Activated T-cell treated with anti-CD3 and anti-CD28 coated beads, Interleukin-2, amount 50 U/mL, for 72 hours (primary cell): ENCODE measurements around the gene ANKS1A. TPM values are rescaled to one million over a fixed set of nuclear protein-coding genes. Genes with fewer than 3 reads are reported as not detected.
A peak's percentile ranks its signal among the peaks of the same experiment; 100 is the strongest.
"Not testable (repeated sequence)": the region's sequence is repeated elsewhere in the genome, so short reads cannot be mapped to it uniquely, and the experiment has no call there.

ENCODE experiments used
- ATAC-seq, 2 donors: fragments of 150-1000 bp; cut with Tn5 transposase; replicated peaks in 1 of 2; 2 replicates each; pipeline ENCODE4 v1.10.0; 2021; ENCODE audit warnings: moderate library complexity in 2 of 2, mild to moderate bottlenecking in 1 of 2
- DNase-seq, 2 donors: peaks; one replicate each; pipeline ENCODE4 v3.0.0; 2021 to 2022; ENCODE audit warnings: mixed read lengths in 1 of 2
- H3K27ac Mint-ChIP-seq: one replicate; pipeline ENCODE4 v1.8.0; 2022; ENCODE audit warnings: mild to moderate bottlenecking, moderate library complexity, mixed read lengths
- H3K27me3 Mint-ChIP-seq: one replicate; pipeline ENCODE4 v1.8.0; 2022; ENCODE audit warnings: low read depth, mixed read lengths
- H3K36me3 Mint-ChIP-seq, 2 donors: one replicate each; pipeline ENCODE4 v1.8.0; 2022; ENCODE audit warnings: mixed read lengths in 2 of 2, mild to moderate bottlenecking in 1 of 2; ENCODE audit not compliant: insufficient read depth in 2 of 2
- H3K4me1 Mint-ChIP-seq: one replicate; pipeline ENCODE4 v1.8.0; 2022; ENCODE audit warnings: low read depth, mixed read lengths
- H3K4me3 Mint-ChIP-seq, 2 donors: one replicate each; pipeline ENCODE4 v1.8.0; 2022; ENCODE audit warnings: mild to moderate bottlenecking in 2 of 2, mixed read lengths in 2 of 2, moderate library complexity in 2 of 2
- H3K9me3 Mint-ChIP-seq, 2 donors: one replicate each; pipeline ENCODE4 v1.8.0; 2022; ENCODE audit warnings: mixed read lengths in 2 of 2
- total RNA-seq, 2 donors: library from RNA; stranded (reverse); gene quantifications; one replicate each; pipeline ENCODE4 v1.2.3, GENCODE V29; 2022

The ANKS1A gene, protein sequence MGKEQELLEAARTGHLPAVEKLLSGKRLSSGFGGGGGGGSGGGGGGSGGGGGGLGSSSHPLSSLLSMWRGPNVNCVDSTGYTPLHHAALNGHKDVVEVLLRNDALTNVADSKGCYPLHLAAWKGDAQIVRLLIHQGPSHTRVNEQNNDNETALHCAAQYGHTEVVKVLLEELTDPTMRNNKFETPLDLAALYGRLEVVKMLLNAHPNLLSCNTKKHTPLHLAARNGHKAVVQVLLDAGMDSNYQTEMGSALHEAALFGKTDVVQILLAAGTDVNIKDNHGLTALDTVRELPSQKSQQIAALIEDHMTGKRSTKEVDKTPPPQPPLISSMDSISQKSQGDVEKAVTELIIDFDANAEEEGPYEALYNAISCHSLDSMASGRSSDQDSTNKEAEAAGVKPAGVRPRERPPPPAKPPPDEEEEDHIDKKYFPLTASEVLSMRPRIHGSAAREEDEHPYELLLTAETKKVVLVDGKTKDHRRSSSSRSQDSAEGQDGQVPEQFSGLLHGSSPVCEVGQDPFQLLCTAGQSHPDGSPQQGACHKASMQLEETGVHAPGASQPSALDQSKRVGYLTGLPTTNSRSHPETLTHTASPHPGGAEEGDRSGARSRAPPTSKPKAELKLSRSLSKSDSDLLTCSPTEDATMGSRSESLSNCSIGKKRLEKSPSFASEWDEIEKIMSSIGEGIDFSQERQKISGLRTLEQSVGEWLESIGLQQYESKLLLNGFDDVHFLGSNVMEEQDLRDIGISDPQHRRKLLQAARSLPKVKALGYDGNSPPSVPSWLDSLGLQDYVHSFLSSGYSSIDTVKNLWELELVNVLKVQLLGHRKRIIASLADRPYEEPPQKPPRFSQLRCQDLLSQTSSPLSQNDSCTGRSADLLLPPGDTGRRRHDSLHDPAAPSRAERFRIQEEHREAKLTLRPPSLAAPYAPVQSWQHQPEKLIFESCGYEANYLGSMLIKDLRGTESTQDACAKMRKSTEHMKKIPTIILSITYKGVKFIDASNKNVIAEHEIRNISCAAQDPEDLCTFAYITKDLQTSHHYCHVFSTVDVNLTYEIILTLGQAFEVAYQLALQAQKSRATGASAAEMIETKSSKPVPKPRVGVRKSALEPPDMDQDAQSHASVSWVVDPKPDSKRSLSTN
- total RNA-seq: 1 to 10 TPM; 9.2 to 9.6 TPM

DNA sequence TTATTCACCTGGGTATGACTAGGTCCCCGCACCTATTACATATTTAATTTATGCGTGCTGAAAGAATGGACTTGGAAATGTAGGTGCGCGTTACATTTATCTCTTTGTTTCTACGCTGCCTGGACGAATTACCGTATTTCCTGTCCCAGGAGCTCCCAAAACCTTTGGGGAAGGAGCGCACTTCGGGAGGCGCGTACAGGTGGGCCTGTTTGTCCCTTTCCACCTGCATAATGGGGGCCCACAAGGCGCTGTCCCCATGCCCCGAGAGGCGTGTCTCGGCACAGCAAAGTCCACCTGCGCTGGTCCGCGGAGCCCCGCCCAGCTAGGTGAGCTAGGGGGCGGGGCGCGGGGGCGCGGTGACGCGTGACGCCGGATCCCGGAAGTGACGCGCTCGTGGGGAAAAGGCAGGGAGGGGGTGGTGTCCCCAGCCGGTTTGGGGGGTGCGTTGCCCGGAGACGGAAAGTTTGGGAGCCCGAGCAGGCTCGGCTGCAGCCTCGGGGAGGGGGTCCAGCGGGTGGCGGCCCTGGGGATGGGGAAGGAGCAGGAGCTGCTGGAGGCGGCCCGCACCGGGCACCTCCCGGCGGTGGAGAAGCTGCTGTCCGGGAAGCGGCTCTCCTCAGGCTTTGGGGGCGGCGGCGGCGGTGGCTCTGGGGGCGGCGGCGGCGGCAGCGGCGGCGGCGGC is at the start of gene ANKS1A:
Gene ANKS1A, plus strand, starts transcription at position 382 of the 682 bp plus-strand sequence. Its CDS starts 148 bp downstream, at position 530.
- peaks cover 2% of the 10 kb centered on the region in 2 donors for H3K9me3 Mint-ChIP-seq
- H3K4me1 Mint-ChIP-seq: peaks cover 36% of the 10 kb centered on the region
- ATAC-seq (peak; percentile 81 to 85), DNase-seq (peak; percentile 91 to 95)
- H3K27ac Mint-ChIP-seq: peak within 1 kb of the TSS; percentile 100
- H3K4me3 Mint-ChIP-seq: peak within 1 kb of the TSS; percentile 99 to 100
- H3K36me3 Mint-ChIP-seq: peaks cover 5 to 9% of the 10 kb centered on the region in 2 donors
- H3K27me3 Mint-ChIP-seq: no peaks in the 10 kb centered on the region

DNA sequence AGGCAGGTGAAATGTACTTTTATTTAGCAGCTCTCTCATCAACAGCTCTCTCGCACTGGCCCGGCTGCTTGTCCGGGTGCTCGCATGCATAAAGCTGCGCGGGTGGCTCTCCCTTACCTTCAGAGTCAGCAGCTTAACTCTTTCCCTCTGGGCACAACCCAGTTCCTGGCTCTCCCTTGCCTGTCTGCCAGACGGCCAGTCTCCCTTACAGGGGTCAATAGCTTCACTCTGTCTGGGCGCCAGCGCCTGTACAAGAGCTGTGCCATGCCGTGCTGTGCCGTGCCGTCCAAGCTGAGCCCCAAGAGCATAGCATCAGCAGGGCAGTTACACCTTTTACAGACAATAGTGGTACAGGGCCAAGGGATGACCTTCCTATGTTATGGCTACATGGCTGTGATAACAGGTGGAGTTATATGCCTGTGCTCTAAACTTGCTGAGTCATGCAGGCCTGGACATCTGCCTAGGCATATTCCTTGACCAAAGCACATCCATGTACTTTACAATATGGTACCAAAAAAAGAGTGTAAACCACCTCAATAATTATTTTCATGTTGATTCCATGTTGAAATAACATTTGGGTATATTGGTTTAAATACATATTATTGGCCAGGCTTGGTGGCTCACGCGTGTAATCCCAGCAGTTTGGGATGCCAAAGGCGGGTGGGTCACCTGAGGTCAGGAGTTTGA is 49.2 kb upstream of the ANKS1A start:
- ATAC-seq (no peak), DNase-seq (no peak)
- no peak overlapping the region for H3K27ac Mint-ChIP-seq
- no peaks in the 10 kb centered on the region for H3K9me3 Mint-ChIP-seq
- H3K4me3 Mint-ChIP-seq: no peak overlapping the region
- H3K4me1 Mint-ChIP-seq: peaks cover 10% of the 10 kb centered on the region
- H3K36me3 Mint-ChIP-seq: peaks cover 3 to 16% of the 10 kb centered on the region in 2 donors
- no peaks in the 10 kb centered on the region for H3K27me3 Mint-ChIP-seq

DNA sequence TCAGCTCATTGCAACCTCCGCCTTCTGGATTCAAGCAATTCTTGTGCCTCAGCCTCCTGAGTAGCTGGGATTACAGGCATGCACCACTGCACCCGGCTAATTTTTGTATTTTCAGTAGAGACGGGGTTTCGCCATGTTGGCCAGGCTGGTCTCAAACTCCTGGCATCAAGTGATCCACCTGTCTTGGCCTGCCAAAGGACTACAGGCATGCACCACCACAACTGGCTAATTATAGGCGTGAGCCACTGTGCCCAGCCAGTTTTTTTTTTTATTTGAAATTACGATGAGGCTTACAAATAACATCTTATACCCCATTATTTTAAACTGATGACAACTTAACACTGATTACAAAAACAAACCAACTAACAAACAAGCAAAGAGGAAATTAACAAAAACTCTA is 40.0 kb upstream of the ANKS1A start:
- H3K4me1 Mint-ChIP-seq, ATAC-seq, H3K9me3 Mint-ChIP-seq, H3K4me3 Mint-ChIP-seq, H3K36me3 Mint-ChIP-seq, H3K27ac Mint-ChIP-seq, DNase-seq, H3K27me3 Mint-ChIP-seq: not testable (repeated sequence)

GRCh38 chr6:34851361-34851760 is 37.7 kb upstream of the ANKS1A start:
- DNase-seq (no peak), ATAC-seq (no peak)
- no peak overlapping the region for H3K4me3 Mint-ChIP-seq
- no peaks in the 10 kb centered on the region for H3K27me3 Mint-ChIP-seq
- peaks cover 6% of the 10 kb centered on the region for H3K4me1 Mint-ChIP-seq
- no peaks in the 10 kb centered on the region for H3K9me3 Mint-ChIP-seq
- no peak overlapping the region for H3K27ac Mint-ChIP-seq
- peaks cover 3 to 12% of the 10 kb centered on the region in 2 donors for H3K36me3 Mint-ChIP-seq

GRCh38 chr6:34852406-34853085 is 36.5 kb upstream of the ANKS1A start:
- H3K9me3 Mint-ChIP-seq: no peaks in the 10 kb centered on the region
- H3K27ac Mint-ChIP-seq: no peak overlapping the region
- no peaks in the 10 kb centered on the region for H3K27me3 Mint-ChIP-seq
- DNase-seq (no peak), ATAC-seq (no peak)
- peaks cover 3 to 20% of the 10 kb centered on the region in 2 donors for H3K36me3 Mint-ChIP-seq
- H3K4me3 Mint-ChIP-seq: no peak overlapping the region
- H3K4me1 Mint-ChIP-seq: no peaks in the 10 kb centered on the region

- Mint-ChIP-seq H3K4me1 (no peaks in the 10 kb centered on the region), H3K27ac (no peak overlapping the region), H3K27me3 (no peaks in the 10 kb centered on the region), H3K9me3 (no peaks in the 10 kb centered on the region), H3K36me3 (peaks cover 3 to 21% of the 10 kb centered on the region in 2 donors), H3K4me3 (no peak overlapping the region)
- ATAC-seq: no peak
- DNase-seq: no peak
Observed at GRCh38 chr6:34855463-34855862, 33.6 kb upstream of the ANKS1A start.

- H3K27ac Mint-ChIP-seq: no peak overlapping the region
- ATAC-seq (no peak), DNase-seq (no peak)
- no peaks in the 10 kb centered on the region for H3K4me1 Mint-ChIP-seq
- H3K9me3 Mint-ChIP-seq: no peaks in the 10 kb centered on the region
- H3K4me3 Mint-ChIP-seq: no peak overlapping the region
- peaks cover 5 to 20% of the 10 kb centered on the region in 2 donors for H3K36me3 Mint-ChIP-seq
- H3K27me3 Mint-ChIP-seq: no peaks in the 10 kb centered on the region
Observed at GRCh38 chr6:34858681-34859080, 30.4 kb upstream of the ANKS1A start.

DNA sequence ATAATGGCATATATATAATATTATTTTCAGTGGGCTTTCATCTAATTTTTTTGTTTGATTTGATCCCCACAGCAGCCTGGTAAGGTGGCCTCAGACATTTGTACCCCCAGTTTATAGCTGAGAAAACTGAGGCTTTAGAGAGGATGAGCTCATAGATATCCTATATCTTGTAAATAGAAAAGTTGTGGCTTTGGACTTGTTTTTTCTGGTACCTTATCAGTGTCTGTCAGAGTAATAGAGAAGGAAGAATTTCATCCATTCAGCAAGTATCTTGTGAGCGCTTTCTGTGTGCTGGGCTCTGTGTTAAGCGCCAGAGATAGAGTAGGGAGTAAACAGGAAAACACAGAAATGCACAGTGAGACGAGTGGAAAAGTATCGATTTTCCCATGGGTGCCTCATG is 29.1 kb upstream of the ANKS1A start:
- DNase-seq (no peak), ATAC-seq (no peak)
- Mint-ChIP-seq H3K4me3 (no peak overlapping the region), H3K4me1 (no peaks in the 10 kb centered on the region), H3K9me3 (no peaks in the 10 kb centered on the region), H3K27me3 (no peaks in the 10 kb centered on the region), H3K36me3 (peaks cover 5 to 25% of the 10 kb centered on the region in 2 donors), H3K27ac (no peak overlapping the region)

GRCh38 chr6:34860776-34861175 is 28.3 kb upstream of the ANKS1A start:
- no peak for DNase-seq
- no peaks in the 10 kb centered on the region for H3K4me1 Mint-ChIP-seq
- peaks cover 5 to 27% of the 10 kb centered on the region in 2 donors for H3K36me3 Mint-ChIP-seq
- H3K9me3 Mint-ChIP-seq: no peaks in the 10 kb centered on the region
- no peak overlapping the region for H3K27ac Mint-ChIP-seq
- no peak overlapping the region for H3K4me3 Mint-ChIP-seq
- no peak for ATAC-seq
- no peaks in the 10 kb centered on the region for H3K27me3 Mint-ChIP-seq

GRCh38 chr6:34864007-34864406 is 25.0 kb upstream of the ANKS1A start:
- no peaks in the 10 kb centered on the region for H3K9me3 Mint-ChIP-seq
- no peak for DNase-seq
- no peaks in the 10 kb centered on the region for H3K4me1 Mint-ChIP-seq
- ATAC-seq: no peak
- H3K36me3 Mint-ChIP-seq: peaks cover 6 to 13% of the 10 kb centered on the region in 2 donors
- no peak overlapping the region for H3K4me3 Mint-ChIP-seq
- no peaks in the 10 kb centered on the region for H3K27me3 Mint-ChIP-seq
- H3K27ac Mint-ChIP-seq: no peak overlapping the region

DNA sequence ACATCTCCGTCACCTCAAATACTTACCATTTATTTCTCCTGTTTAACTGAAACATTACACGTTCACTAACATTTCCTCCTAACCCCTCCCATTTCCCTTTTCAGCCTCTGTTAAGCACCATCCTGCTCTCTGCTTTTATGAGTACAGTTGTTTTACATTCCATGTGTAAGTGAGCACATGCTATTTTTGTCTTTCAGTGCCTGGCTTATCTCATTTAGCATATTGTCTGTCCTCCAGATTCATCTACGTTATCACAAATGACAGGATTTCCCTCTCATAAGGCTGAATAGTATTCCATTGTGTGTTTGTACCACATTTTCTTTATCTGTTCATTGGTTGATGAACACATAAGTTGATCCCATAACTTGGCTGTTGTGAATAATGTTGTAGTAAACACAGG is 23.9 kb upstream of the ANKS1A start:
- Mint-ChIP-seq H3K4me3 (no peak overlapping the region), H3K4me1 (no peaks in the 10 kb centered on the region), H3K27me3 (no peaks in the 10 kb centered on the region), H3K27ac (no peak overlapping the region), H3K36me3 (peaks cover 6 to 14% of the 10 kb centered on the region in 2 donors), H3K9me3 (no peaks in the 10 kb centered on the region)
- ATAC-seq (no peak), DNase-seq (no peak)

- H3K4me3 Mint-ChIP-seq: no peak overlapping the region
- H3K36me3 Mint-ChIP-seq: peaks cover 6 to 16% of the 10 kb centered on the region in 2 donors
- H3K4me1 Mint-ChIP-seq: no peaks in the 10 kb centered on the region
- ATAC-seq: no peak
- no peak for DNase-seq
- no peak overlapping the region for H3K27ac Mint-ChIP-seq
- H3K9me3 Mint-ChIP-seq: no peaks in the 10 kb centered on the region
- H3K27me3 Mint-ChIP-seq: no peaks in the 10 kb centered on the region
Observed at GRCh38 chr6:34866509-34866908, 22.5 kb upstream of the ANKS1A start.
